ENCODE results near the gene SAP30L. TPM values are rescaled to one million over a fixed set of nuclear protein-coding genes. Genes with fewer than 3 reads are reported as not detected.

SAP30L gene
- total and polyA plus RNA-seq, 4 donors, result 6.3 to 11.1 (median 8.6) TPM

- TF ChIP-seq GABPA (IDR thresholded peaks at IDR 0.05 in 1 of 2, conservative IDR thresholded peaks at IDR 0.05 in 1 of 2) (no peak), FOXA1 (IDR thresholded peaks at IDR 0.05) (no peak), MAX (IDR thresholded peaks at IDR 0.05) (no peak), HNF4A (conservative IDR thresholded peaks at IDR 0.05) (no peak), ATF3 (IDR thresholded peaks at IDR 0.05) (no peak), HNF4G (IDR thresholded peaks at IDR 0.05) (no peak), ZBTB33 (IDR thresholded peaks at IDR 0.05) (no peak), JUND (IDR thresholded peaks at IDR 0.05) (no peak), YY1 (IDR thresholded peaks at IDR 0.05) (no peak), FOXA2 (IDR thresholded peaks at IDR 0.05) (no peak), SP1 (IDR thresholded peaks at IDR 0.05) (no peak), REST (IDR thresholded peaks at IDR 0.05) (no peak), RAD21 (IDR thresholded peaks at IDR 0.05) (no peak), TAF1 (conservative IDR thresholded peaks at IDR 0.05) (no peak), EGR1 (IDR thresholded peaks at IDR 0.05; ENCODE audit: low read depth in 2 of 2) (no peak), CTCF (IDR thresholded peaks at IDR 0.05; ENCODE audit: low read depth, low read length, missing input control) (no peak)
- Histone ChIP-seq H3K27me3 (ENCODE audit: control insufficient read depth in 4 of 4, insufficient read depth in 4 of 4, low read length in 3 of 4) (peaks cover 3 to 39% (median 22%) of the 10 kb centered on the region in 4 donors), H3K9me3 (ENCODE audit: control insufficient read depth in 4 of 4, low read length in 3 of 4) (no peaks in the 10 kb centered on the region), H3K4me3 (ENCODE audit: low read depth in 1 of 3, low read length in 3 of 3) (no peak overlapping the region), H3K36me3 (ENCODE audit: control insufficient read depth in 4 of 4, insufficient read depth in 3 of 4, low read depth in 1 of 4, low read length in 3 of 4) (no peaks in the 10 kb centered on the region), H3K4me1 (ENCODE audit: control insufficient read depth in 4 of 4, insufficient read depth in 4 of 4, low read length in 3 of 4) (peaks cover 13 to 34% (median 23%) of the 10 kb centered on the region in 4 donors), H3K27ac (ENCODE audit: low read depth in 1 of 2, low read length in 2 of 2) (no peak overlapping the region), H3K9ac (ENCODE audit: low read depth in 1 of 2, low read length in 2 of 2) (no peak overlapping the region)
- DNase-seq (ENCODE audit: low spot score), result no peak
- 12% methylated on average over 17 of the region's 17 CpGs for WGBS
Observed at GRCh38 chr5:154474396-154475334, 28.9 kb downstream of the SAP30L start.
